ENCODE results near the gene SCN8A. TPM values are rescaled to one million over a fixed set of nuclear protein-coding genes. Genes with fewer than 3 reads are reported as not detected.

The SCN8A gene
- total RNA-seq, 1 donor from 2014 or later, result 2.7 TPM

DNA sequence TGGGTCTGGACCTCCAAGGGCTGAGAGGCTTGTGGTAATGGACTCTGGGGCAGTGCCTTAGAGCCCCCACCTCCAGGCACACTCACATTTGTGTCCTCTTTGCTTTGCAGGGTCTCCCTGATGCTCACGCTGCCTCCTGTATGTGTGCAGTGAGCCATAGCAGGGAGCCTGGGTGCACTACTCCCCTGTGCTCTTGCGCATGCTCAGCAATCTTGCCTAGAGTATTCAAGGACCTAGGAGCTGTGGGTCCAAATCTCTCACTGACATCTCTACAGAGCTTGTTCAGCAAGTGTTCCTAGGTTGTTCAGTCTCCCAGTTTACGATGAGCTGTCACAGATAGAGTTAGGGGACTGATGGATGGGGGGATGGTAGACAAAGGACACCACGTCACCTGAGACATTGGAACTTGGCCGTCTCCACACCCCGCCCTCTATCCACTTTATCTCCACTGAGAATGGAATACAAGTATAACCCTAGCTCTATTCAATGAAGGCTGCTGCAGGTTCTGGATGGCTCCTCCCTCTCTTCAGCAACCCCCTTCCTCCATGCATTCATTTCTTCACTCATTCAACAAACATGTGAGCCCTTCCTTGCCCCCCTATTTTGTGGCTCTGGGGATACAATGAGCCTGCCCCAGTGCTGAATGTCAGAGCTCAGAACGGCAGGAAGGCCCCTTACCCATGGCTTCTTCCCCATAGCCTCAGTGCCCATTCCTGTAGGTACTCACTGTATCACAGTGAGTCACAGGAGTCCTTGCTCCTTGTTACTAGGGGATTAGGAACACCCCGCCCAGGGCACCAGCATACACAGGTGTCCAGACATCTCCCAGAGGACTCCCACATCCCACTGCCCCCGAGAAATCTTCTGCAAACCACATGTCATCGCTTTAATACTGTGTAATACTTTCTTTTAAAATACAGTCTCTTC is 226.3 kb downstream of the SCN8A start:
- TF ChIP-seq, protein P1, sequence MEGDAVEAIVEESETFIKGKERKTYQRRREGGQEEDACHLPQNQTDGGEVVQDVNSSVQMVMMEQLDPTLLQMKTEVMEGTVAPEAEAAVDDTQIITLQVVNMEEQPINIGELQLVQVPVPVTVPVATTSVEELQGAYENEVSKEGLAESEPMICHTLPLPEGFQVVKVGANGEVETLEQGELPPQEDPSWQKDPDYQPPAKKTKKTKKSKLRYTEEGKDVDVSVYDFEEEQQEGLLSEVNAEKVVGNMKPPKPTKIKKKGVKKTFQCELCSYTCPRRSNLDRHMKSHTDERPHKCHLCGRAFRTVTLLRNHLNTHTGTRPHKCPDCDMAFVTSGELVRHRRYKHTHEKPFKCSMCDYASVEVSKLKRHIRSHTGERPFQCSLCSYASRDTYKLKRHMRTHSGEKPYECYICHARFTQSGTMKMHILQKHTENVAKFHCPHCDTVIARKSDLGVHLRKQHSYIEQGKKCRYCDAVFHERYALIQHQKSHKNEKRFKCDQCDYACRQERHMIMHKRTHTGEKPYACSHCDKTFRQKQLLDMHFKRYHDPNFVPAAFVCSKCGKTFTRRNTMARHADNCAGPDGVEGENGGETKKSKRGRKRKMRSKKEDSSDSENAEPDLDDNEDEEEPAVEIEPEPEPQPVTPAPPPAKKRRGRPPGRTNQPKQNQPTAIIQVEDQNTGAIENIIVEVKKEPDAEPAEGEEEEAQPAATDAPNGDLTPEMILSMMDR (IDR thresholded peaks at IDR 0.05; ENCODE audit: unreplicated experiment), result no peak
- H3K36me3 Mint-ChIP-seq, result no peaks in the 10 kb centered on the region
- DNase-seq (ENCODE audit: low spot score in 2 of 2, unreplicated experiment in 2 of 2), result no peak
- no peak overlapping the region for H3K4me3 Mint-ChIP-seq
- H3K27me3 Mint-ChIP-seq (ENCODE audit: low read depth), result peaks cover 15% of the 10 kb centered on the region
- peaks cover 28% of the 10 kb centered on the region for H3K4me1 Mint-ChIP-seq
- H3K27ac Mint-ChIP-seq, result no peak overlapping the region
- H3K9me3 Mint-ChIP-seq, result no peaks in the 10 kb centered on the region

DNA sequence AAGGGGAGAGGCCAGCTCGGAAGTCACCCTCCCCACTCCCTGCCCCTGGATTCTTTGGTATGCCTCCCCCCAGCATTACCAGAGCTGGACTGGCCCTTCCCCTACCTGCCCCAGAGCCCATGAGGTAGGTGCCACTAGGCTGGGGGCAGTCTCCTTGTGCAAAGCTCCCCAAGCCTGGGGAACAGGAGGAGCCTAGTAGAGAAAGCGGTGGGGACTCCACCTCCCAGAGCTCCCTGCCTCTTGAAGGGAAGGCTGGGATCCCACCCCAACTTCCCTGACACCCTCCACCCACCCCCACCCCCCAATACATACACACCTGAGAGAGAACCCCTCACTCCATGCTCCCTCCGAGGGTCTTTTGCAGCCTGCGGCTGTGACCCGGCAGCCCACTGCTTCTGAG is 227.1 kb downstream of the SCN8A start:
- H3K36me3 Mint-ChIP-seq, result no peaks in the 10 kb centered on the region
- H3K9me3 Mint-ChIP-seq, result no peaks in the 10 kb centered on the region
- TF ChIP-seq, protein P1 (IDR thresholded peaks at IDR 0.05; ENCODE audit: unreplicated experiment), result no peak
- H3K4me1 Mint-ChIP-seq, result peaks cover 28% of the 10 kb centered on the region
- H3K27ac Mint-ChIP-seq, result no peak overlapping the region
- peaks cover 15% of the 10 kb centered on the region for H3K27me3 Mint-ChIP-seq (ENCODE audit: low read depth)
- no peak for DNase-seq (ENCODE audit: low spot score in 2 of 2, unreplicated experiment in 2 of 2)
- no peak overlapping the region for H3K4me3 Mint-ChIP-seq

DNA sequence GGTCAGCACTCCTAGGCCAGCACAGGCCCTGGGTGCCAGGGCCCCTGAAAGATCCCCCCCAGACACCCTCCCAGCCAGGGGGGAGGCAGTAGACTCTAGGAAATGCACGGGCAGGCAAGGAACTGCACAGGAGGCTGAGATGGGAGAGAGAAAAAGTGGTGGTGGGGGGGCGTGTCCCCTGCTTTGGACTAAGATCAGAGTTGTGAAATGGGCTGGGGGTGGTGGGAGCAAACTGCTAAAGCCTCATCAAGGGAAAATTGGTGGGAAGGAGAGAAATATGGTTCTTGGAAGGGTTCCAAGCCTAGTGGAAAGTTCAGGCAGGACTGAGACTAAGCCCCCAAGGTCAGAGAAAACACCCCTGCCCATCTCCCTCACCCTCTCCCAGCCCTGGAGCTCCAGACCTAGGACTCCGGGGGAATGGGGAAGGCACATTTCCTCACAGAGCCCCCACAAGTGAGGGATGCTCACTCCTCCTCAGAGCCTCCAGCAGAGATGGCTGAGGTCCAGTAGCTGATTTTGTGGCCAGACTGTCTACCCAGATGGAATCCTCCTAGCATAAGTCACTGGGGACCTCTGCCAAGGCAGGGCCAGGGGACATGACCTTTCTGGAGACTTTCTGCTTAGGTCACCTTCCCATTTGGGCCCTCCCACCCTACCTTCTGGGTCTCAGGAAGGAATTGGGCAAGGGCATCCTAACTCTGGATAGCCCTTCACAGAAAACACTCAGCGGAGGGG is 227.7 kb downstream of the SCN8A start:
- H3K36me3 Mint-ChIP-seq, result no peaks in the 10 kb centered on the region
- DNase-seq (ENCODE audit: low spot score in 2 of 2, unreplicated experiment in 2 of 2), result no peak
- no peaks in the 10 kb centered on the region for H3K9me3 Mint-ChIP-seq
- TF ChIP-seq, protein P1 (IDR thresholded peaks at IDR 0.05; ENCODE audit: unreplicated experiment), result no peak
- H3K4me1 Mint-ChIP-seq, result peaks cover 28% of the 10 kb centered on the region
- H3K27ac Mint-ChIP-seq, result no peak overlapping the region
- H3K4me3 Mint-ChIP-seq, result no peak overlapping the region
- H3K27me3 Mint-ChIP-seq (ENCODE audit: low read depth), result peaks cover 15% of the 10 kb centered on the region

DNA sequence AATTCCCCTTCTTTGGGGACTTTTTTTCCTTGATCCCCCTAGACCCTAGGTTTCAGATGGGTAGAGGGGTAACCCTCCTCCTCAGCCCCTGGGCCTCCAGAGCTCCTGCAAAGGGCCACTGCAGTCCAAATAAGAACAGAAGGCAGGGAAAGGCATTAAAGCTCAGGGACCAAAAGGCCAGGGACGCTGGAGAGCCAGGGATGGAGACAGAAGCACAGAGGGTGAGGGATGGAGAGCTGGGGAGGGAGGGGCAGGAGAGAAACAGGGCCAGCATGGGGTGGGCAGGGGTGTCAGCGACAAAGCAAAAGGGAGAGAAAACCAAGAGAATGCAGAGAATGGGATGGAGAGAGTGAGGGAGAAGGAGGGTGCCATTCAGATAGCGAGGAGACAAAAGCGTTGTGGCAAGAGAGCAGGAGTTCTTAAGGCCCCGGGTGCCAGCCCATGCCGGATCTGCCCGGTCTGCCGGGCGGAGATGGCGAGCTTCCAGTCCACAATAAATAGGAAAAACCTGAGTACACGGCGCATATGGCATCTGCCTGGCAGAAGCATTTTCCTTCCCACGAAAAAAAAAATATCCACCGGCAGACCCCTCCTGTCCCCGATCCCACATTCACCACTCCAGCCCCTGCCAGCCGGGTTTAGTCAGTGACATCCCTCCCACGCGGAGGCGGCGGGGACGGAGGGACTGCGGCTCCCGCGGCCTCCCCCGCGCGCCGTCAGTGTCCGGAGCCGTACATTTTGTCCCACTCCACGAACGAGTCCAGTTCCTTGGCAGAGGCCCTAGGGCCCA is 228.9 kb downstream of the SCN8A start:
- Mint-ChIP-seq H3K4me1 (peaks cover 28% of the 10 kb centered on the region), H3K4me3 (peak overlapping the region; percentile 22), H3K9me3 (no peaks in the 10 kb centered on the region), H3K27ac (peak overlapping the region; percentile 71), H3K36me3 (no peaks in the 10 kb centered on the region), H3K27me3 (ENCODE audit: low read depth) (peaks cover 11% of the 10 kb centered on the region)
- TF ChIP-seq, protein P1 (IDR thresholded peaks at IDR 0.05; ENCODE audit: unreplicated experiment), result no peak
- DNase-seq (ENCODE audit: low spot score in 2 of 2, unreplicated experiment in 2 of 2), result no peak
